Measurements from ENCODE around the gene TIGD6. TPM values are rescaled to one million over a fixed set of nuclear protein-coding genes. Genes with fewer than 3 reads are reported as not detected.

Gene TIGD6
- total RNA-seq, 1 experiment from 2014 or later = 2.1 TPM

- TF ChIP-seq FOXP4 (CRISPR knock-in tag; IDR thresholded peaks at IDR 0.05) (no peak), HMGA2 (CRISPR knock-in tag; IDR thresholded peaks at IDR 0.05) (no peak), MYBL2 (CRISPR knock-in tag; IDR thresholded peaks at IDR 0.05) (no peak)
Observed at GRCh38 chr5:150013931-150014330, 13.5 kb upstream of the TIGD6 start (continued).

DNA sequence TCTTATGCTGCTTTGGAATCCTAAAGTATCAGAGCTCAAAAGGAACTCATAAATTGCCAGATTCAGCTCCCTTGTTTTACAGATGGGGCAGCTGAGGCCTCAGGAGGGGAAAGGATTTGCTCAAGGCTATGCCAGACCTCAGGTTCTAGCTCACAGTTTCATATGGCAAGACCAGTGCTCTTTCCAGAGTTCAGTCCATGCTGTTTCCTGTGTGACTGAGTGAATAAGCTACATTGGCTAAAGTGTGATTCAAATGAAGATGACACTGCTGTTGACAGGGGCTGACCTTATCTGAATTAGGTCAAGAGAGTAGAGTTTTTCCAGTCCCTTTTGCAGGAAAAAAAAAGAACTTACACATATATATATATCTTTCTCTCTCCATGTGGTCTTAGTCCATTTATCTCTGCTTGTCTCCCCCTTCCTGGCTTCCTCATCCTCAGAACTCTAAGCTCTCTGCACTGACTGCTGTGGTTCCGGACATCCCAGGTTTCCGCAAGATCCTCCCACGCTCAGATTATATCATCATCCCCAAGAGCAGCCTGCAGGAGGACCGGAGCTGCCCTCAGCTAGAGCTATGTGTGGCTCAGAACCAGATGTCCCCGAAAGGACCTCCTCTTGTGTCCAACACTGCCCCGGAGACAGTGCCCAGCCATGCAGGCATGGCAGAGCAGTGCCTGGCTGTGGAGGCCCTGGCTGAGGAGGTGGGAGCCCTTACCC is 9.4 kb upstream of the TIGD6 start:
- ChIA-PET CTCF (no interaction called here), POLR2A (no interaction called here)
- Mint-ChIP-seq H3K4me1 (no peaks in the 10 kb centered on the region), H3K27me3 (ENCODE audit: low read depth) (no peaks in the 10 kb centered on the region), H3K9me3 (no peaks in the 10 kb centered on the region; the same call in 1 of the 2 replicates), H3K36me3 (peaks cover 66% of the 10 kb centered on the region), H3K4me3 (no peak overlapping the region), H3K27ac (no peak overlapping the region)
- no peak for TF ChIP-seq NR2C2 (CRISPR knock-in tag; IDR thresholded peaks at IDR 0.05)
- no peak for TF ChIP-seq ZBTB43 (CRISPR knock-in tag; IDR thresholded peaks at IDR 0.05)
- TF ChIP-seq ZNF263 (CRISPR knock-in tag; IDR thresholded peaks at IDR 0.05; ENCODE audit: low read depth) = no peak
- no peak for TF ChIP-seq RELA (CRISPR knock-in tag; IDR thresholded peaks at IDR 0.05; ENCODE audit: borderline replicate concordance)
- no peak for TF ChIP-seq HMGA2 (CRISPR knock-in tag; IDR thresholded peaks at IDR 0.05)
- no peak for TF ChIP-seq JUN (CRISPR knock-in tag; IDR thresholded peaks at IDR 0.05)
- no peak for TF ChIP-seq ZNF416 (CRISPR knock-in tag; IDR thresholded peaks at IDR 0.05)
- no peak for TF ChIP-seq ZNF423 (CRISPR knock-in tag; IDR thresholded peaks at IDR 0.05)
- TF ChIP-seq JAZF1 (CRISPR knock-in tag; IDR thresholded peaks at IDR 0.05) = no peak
- TF ChIP-seq ATF1 (CRISPR knock-in tag; IDR thresholded peaks at IDR 0.05) = no peak
- DNase-seq (ENCODE audit: low spot score) = no peak
- no peak for ATAC-seq

- no peak overlapping the region for H3K27ac Mint-ChIP-seq
- ChIA-PET POLR2A (no interaction called here), CTCF (no interaction called here)
- no peak overlapping the region for H3K4me3 Mint-ChIP-seq
- no peak for ATAC-seq
- no peaks in the 10 kb centered on the region for H3K27me3 Mint-ChIP-seq (ENCODE audit: low read depth)
- peaks cover 4% of the 10 kb centered on the region; the same call in 1 of the 2 replicates for H3K4me1 Mint-ChIP-seq
- TF ChIP-seq, protein P1, sequence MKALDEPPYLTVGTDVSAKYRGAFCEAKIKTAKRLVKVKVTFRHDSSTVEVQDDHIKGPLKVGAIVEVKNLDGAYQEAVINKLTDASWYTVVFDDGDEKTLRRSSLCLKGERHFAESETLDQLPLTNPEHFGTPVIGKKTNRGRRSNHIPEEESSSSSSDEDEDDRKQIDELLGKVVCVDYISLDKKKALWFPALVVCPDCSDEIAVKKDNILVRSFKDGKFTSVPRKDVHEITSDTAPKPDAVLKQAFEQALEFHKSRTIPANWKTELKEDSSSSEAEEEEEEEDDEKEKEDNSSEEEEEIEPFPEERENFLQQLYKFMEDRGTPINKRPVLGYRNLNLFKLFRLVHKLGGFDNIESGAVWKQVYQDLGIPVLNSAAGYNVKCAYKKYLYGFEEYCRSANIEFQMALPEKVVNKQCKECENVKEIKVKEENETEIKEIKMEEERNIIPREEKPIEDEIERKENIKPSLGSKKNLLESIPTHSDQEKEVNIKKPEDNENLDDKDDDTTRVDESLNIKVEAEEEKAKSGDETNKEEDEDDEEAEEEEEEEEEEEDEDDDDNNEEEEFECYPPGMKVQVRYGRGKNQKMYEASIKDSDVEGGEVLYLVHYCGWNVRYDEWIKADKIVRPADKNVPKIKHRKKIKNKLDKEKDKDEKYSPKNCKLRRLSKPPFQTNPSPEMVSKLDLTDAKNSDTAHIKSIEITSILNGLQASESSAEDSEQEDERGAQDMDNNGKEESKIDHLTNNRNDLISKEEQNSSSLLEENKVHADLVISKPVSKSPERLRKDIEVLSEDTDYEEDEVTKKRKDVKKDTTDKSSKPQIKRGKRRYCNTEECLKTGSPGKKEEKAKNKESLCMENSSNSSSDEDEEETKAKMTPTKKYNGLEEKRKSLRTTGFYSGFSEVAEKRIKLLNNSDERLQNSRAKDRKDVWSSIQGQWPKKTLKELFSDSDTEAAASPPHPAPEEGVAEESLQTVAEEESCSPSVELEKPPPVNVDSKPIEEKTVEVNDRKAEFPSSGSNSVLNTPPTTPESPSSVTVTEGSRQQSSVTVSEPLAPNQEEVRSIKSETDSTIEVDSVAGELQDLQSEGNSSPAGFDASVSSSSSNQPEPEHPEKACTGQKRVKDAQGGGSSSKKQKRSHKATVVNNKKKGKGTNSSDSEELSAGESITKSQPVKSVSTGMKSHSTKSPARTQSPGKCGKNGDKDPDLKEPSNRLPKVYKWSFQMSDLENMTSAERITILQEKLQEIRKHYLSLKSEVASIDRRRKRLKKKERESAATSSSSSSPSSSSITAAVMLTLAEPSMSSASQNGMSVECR (CRISPR knock-in tag; IDR thresholded peaks at IDR 0.05; ENCODE audit: borderline replicate concordance) = no peak
- TF ChIP-seq ZNF425 (CRISPR knock-in tag; conservative IDR thresholded peaks at IDR 0.05) = no peak
- TF ChIP-seq ETV6 (CRISPR knock-in tag; IDR thresholded peaks at IDR 0.05) = no peak
- no peaks in the 10 kb centered on the region for H3K9me3 Mint-ChIP-seq
- peaks cover 50% of the 10 kb centered on the region for H3K36me3 Mint-ChIP-seq
- no peak for DNase-seq (ENCODE audit: low spot score)
Observed at GRCh38 chr5:150007050-150007449, 6.6 kb upstream of the TIGD6 start.

Data from WTC11 (cell line).